ENCODE measurements around the gene SFMBT2.

The SFMBT2 gene

DNA sequence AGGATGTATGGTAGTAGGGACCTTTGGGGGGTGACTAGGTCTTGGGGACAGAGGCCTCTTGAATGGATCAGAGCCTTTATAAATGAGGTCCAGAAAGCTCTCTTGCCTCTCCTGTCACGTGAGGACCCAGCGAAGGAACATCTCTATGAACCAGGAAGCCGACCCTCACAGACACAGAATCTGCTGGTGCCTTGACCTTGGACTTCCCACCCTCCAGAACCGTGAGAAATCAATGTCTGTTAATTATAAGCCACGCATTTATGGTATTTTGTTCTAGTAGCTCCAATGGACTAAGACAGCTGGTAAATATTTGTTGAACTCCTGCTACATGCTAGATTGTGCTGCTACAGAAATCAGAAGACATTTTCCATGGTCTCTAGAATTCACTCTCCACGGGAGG, 276.9 kb downstream of the SFMBT2 start:
- Histone ChIP-seq H3K27ac (no peak overlapping the region), H3K9ac (no peak overlapping the region), H3K4me1 (ENCODE audit: low read depth, poor library complexity, severe bottlenecking) (no peaks in the 10 kb centered on the region), H2AFZ (ENCODE audit: low read depth) (no peak overlapping the region), H3K27me3 (ENCODE audit: insufficient read depth, low read depth) (no peaks in the 10 kb centered on the region), H3K4me2 (no peak overlapping the region), H3K36me3 (ENCODE audit: insufficient read depth) (no peaks in the 10 kb centered on the region), H4K20me1 (ENCODE audit: insufficient read depth) (no peaks in the 10 kb centered on the region), H3K4me3 (IDR thresholded peaks at IDR 0.05; ENCODE audit: insufficient read depth, low read depth, low read length) (no peak overlapping the region), H3K79me2 (ENCODE audit: insufficient read depth, low read depth) (no peaks in the 10 kb centered on the region)
- TF ChIP-seq, protein P1, sequence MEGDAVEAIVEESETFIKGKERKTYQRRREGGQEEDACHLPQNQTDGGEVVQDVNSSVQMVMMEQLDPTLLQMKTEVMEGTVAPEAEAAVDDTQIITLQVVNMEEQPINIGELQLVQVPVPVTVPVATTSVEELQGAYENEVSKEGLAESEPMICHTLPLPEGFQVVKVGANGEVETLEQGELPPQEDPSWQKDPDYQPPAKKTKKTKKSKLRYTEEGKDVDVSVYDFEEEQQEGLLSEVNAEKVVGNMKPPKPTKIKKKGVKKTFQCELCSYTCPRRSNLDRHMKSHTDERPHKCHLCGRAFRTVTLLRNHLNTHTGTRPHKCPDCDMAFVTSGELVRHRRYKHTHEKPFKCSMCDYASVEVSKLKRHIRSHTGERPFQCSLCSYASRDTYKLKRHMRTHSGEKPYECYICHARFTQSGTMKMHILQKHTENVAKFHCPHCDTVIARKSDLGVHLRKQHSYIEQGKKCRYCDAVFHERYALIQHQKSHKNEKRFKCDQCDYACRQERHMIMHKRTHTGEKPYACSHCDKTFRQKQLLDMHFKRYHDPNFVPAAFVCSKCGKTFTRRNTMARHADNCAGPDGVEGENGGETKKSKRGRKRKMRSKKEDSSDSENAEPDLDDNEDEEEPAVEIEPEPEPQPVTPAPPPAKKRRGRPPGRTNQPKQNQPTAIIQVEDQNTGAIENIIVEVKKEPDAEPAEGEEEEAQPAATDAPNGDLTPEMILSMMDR (conservative IDR thresholded peaks at IDR 0.05; ENCODE audit: low read depth, low read length) = no peak

DNA sequence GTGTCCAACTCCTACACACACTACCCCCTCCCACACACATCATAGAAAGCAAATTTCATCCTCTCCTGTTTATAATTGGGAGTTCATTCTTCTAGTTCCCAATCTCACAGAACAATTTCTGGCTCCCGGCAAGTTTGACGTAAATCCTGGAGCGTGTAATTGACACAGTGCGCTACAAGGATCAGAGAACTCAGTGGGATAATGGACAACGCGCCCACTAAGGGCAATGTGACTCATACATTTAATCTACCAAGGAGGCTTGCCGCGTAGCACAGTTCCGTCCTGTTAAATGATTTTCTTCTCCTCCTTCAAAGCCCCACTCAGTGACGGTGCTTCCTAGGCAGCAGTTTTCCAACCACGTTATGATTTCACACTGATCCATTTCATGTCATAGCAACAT, 277.6 kb downstream of the SFMBT2 start:
- Histone ChIP-seq H3K4me3 (IDR thresholded peaks at IDR 0.05; ENCODE audit: insufficient read depth, low read depth, low read length) (no peak overlapping the region), H3K27me3 (ENCODE audit: insufficient read depth, low read depth) (no peaks in the 10 kb centered on the region), H3K4me2 (no peak overlapping the region), H4K20me1 (ENCODE audit: insufficient read depth) (no peaks in the 10 kb centered on the region), H3K4me1 (ENCODE audit: low read depth, poor library complexity, severe bottlenecking) (no peaks in the 10 kb centered on the region), H3K36me3 (ENCODE audit: insufficient read depth) (no peaks in the 10 kb centered on the region), H2AFZ (ENCODE audit: low read depth) (no peak overlapping the region), H3K9ac (no peak overlapping the region), H3K27ac (no peak overlapping the region), H3K79me2 (ENCODE audit: insufficient read depth, low read depth) (no peaks in the 10 kb centered on the region)
- TF ChIP-seq, protein P1 (conservative IDR thresholded peaks at IDR 0.05; ENCODE audit: low read depth, low read length) = no peak

DNA sequence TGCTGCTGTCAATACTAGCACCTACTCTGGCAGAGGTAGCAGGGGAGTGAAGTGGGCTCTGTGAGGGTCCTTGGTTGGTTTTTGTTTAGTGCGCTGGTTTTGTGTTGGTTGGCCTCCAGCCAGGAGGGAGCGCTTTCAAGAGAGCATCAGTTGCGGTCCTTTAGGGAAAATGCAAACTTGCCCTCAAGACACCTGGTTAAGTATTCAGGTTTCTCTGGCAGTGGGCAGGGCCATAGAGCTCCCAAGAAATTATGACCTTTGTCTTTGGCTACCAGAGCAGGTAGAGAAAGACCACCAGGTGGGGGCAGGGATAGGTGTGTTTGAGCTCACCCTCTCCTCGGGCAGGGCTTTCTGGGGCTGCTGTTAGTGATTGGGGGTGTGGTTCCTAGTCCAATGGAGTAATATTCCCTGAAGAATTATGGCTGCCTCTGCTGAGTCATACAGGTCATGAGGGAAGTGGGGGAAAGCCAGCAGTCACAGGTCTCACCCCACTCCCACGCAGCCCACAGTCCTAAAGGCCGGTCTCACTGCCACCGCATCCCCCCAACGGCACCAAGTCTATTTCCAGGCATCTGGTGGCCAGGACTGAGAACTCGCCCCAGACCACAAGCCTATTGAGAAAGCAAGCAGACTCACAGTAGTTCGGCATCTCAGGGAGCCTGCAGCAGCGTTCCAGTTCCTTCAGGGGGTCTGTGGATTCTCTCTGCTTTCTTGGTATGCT, 280.5 kb downstream of the SFMBT2 start:
- Histone ChIP-seq H3K9ac (no peak overlapping the region), H3K36me3 (ENCODE audit: insufficient read depth) (no peaks in the 10 kb centered on the region), H3K4me3 (IDR thresholded peaks at IDR 0.05; ENCODE audit: insufficient read depth, low read depth, low read length) (no peak overlapping the region), H2AFZ (ENCODE audit: low read depth) (no peak overlapping the region), H3K27me3 (ENCODE audit: insufficient read depth, low read depth) (no peaks in the 10 kb centered on the region), H3K4me1 (ENCODE audit: low read depth, poor library complexity, severe bottlenecking) (no peaks in the 10 kb centered on the region), H3K27ac (no peak overlapping the region), H4K20me1 (ENCODE audit: insufficient read depth) (no peaks in the 10 kb centered on the region), H3K4me2 (no peak overlapping the region), H3K79me2 (ENCODE audit: insufficient read depth, low read depth) (no peaks in the 10 kb centered on the region)
- TF ChIP-seq, protein P1 (conservative IDR thresholded peaks at IDR 0.05; ENCODE audit: low read depth, low read length) = no peak

DNA sequence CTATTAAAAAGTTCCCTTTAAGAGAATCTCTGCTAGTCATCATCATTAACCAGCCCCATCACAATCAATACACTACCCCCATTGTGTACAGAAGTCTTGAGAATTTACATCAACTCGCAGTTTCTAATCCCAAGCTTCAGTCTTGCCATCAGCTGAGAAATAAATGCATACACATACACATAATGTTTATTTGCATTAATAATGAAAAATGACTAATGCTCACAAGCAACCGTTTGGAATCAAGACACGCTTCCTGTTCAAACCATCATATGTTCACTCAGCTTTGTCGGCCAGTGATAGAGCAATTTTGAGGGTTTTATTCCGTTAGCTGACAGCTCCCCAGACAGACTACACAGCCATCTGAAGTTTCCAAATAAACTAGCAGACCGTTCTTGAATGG, 287.1 kb downstream of the SFMBT2 start:
- H3K27me3 ChIP-seq (ENCODE audit: insufficient read depth, low read depth) = no peaks in the 10 kb centered on the region
- no peaks in the 10 kb centered on the region for H3K4me1 ChIP-seq (ENCODE audit: low read depth, poor library complexity, severe bottlenecking)
- H3K27ac ChIP-seq = no peak overlapping the region
- no peak overlapping the region for H3K4me2 ChIP-seq
- H3K79me2 ChIP-seq (ENCODE audit: insufficient read depth, low read depth) = no peaks in the 10 kb centered on the region
- H3K36me3 ChIP-seq (ENCODE audit: insufficient read depth) = no peaks in the 10 kb centered on the region
- no peak overlapping the region for H3K9ac ChIP-seq
- TF ChIP-seq, protein P1 (conservative IDR thresholded peaks at IDR 0.05; ENCODE audit: low read depth, low read length) = no peak
- no peaks in the 10 kb centered on the region for H4K20me1 ChIP-seq (ENCODE audit: insufficient read depth)
- H2AFZ ChIP-seq (ENCODE audit: low read depth) = no peak overlapping the region
- no peak overlapping the region for H3K4me3 ChIP-seq (IDR thresholded peaks at IDR 0.05; ENCODE audit: insufficient read depth, low read depth, low read length)

Measured in KMS-11 (cell line).